GM18511 (cell line): ENCODE results near the gene PYGB.
A peak's percentile ranks its signal among the peaks of the same experiment; 100 is the strongest.
"Not testable (repeated sequence)": the region's sequence is repeated elsewhere in the genome, so short reads cannot be mapped to it uniquely, and the experiment has no call there.

Experiments
- ATAC-seq: cut with Tn5 transposase; IDR thresholded peaks from one replicate; pipeline ENCODE4 v1.9.1; 2021; ENCODE audit warnings: mild to moderate bottlenecking, moderate library complexity; ENCODE audit not compliant: unreplicated experiment

Gene PYGB

DNA sequence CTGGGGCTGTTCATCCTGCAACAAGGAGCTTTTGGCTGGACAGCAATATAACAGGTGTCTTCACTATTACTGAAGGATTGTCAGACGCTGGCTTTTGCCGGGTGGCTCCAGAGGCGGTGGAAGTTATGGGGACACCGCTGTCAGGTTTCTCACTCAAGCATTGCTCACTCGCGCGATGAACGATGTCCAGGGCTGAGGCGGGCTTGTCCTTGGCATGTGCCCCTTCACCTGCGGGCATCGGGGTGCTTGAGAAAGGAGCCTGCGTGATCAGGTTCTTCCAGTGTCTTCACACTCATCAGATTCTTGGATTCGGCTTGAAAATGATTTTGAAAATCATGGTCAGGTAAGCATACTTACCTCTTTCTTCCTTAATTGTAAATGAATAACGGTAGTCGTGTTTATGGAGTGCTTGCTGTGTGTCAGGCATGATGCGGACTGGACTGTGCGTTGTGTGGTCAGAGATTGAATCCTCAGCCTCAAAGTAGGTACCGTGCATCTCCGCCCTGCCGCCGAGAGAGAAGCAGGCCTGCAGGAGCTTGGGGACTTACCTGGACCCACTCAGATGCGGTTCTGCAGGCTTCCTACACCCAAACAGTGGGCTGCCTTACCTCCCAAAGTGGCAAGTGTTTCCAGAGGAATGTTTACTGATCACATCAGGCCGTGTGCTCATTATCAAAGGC, 18.3 kb upstream of the PYGB start:
- ATAC-seq: no peak

DNA sequence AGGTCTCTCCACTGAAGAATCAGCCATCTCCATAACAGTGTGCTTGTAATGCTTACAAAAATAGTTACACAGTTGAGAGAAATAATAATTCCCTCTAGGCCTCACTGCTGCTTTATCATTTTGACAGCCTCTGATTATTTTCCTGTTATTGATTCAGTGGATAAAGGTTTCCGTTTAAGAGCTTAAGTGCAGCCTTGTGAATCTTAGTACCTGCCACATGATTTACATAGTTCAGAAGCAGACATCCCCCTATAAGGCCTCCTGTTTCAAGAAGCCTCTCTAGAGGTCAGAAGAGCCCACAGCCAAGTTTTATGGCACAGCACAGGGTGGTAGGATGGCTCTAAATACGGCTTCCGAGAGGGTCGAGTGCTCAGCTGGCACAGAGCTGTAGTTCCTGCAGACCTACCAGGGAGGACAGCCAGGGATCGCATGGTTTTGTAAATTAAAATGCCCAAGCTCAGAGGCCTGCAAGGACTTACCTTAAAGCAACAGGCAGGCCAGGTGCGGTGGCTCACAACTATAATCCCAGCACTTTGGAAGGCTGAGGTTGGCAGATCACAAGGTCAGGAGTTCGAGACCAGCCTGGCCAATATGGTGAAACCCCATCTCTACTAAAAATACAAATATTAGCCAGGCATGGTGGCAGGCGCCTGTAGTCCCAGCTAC, 17.6 kb upstream of the PYGB start:
- ATAC-seq: peak; percentile 82

DNA sequence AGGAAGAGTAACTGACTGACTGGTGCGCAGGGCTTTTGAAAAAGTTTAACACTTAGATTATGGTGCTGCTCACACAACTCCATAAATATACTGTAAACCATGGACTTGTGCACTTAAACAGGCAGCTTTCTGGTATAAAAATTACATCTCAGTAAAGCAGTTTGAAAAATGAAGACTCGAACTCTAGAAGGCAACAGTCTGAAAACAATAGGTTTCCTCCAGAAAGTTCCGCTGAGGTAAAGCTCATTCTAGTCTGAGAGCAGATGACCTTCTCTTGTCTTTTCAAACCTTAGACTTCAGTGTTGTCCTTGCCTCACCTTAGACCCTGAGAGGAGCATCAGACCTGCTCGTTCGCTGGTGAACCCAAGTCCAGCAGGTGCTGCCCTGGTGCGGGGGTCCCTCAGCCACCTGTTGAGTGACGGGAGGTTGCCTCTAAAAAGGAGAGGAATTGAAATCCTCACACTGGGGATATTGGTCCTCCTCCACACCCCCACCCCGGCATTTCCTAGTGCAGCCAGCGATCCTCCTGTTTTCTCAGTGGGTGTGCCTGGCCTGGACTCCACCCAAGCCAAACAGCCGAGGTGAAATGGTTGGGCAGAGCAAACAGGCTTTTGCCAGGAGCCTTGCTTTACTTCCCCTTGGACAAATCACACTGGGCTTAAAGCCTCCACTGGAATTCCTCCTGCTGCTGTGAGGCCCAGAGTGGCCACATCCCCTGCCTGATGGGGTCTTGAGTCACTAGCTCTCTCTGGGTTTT, 14.7 kb upstream of the PYGB start:
- no peak for ATAC-seq

DNA sequence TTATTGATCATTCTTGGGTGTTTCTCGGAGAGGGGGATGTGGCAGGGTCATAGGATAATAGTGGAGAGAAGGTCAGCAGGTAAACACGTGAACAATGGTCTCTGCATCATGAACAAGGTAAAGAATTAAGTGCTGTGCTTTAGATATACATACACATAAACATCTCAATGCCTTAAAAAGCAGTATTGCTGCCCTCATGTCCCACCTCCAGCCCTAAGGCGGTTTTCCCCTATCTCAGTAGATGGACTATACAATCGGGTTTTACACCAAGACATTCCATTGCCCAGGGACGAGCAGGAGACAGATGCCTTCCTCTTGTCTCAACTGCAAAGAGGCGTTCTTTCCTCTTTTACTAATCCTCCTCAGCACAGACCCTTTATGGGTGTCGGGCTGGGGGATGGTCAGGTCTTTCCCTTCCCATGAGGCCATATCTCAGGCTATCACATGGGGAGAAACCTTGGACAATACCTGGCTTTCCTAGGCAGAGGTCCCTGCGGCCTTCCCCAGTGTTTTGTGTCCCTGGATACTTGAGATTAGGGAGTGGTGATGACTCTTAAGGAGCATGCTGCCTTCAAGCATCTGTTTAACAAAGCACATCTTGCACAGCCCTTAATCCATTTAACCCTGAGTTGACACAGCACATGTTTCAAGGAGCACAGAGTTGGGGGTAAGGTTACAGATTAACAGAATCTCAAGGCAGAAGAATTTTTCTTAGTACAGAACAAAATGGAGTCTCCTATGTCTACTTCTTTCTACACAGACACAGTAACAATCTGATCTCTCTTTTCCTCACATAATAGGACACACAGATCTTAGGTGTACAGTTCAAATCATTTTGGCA, 13.7 kb upstream of the PYGB start:
- not testable (repeated sequence) for ATAC-seq

DNA sequence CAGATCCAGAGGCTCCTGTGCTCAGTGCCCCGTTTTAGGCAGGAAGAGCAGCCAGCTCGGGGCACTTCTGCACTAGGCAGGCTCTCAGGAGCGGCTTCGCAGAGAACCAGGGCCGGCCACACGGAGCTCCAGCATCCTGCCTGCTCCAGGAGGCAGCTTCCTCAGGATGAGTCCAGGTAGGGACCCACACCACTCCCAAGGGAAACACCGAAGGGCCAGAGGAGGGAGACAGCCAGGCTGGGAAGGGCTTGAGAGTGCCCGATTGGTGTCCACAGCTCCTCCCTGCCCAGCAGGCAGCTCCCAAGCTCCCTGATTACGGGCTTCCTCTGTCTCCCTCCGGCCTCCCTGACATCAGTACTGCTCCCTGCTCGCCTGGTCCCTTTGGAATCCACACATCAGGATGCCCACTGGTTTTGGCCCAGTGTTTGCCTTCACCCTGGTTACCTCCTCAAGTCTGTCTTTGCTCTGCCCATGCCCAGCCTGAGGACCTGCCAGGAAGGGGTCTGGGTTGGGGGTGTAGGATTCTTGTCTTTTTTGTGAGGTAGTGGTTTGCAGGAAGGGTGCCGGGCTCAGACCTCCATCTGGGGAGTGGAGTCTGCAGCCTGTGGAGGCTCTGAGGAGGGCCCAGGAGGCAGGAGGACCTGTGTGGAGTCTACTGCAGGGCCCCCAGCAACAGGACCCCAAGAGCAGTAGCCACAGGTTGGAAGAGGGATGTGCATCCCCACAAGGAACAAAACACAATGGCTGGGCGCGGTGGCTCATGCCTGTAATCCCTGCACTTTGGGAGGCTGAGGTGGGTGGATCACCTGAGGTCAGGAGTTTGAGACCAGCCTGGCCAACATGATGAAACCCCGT, 11.2 kb upstream of the PYGB start:
- no peak for ATAC-seq

DNA sequence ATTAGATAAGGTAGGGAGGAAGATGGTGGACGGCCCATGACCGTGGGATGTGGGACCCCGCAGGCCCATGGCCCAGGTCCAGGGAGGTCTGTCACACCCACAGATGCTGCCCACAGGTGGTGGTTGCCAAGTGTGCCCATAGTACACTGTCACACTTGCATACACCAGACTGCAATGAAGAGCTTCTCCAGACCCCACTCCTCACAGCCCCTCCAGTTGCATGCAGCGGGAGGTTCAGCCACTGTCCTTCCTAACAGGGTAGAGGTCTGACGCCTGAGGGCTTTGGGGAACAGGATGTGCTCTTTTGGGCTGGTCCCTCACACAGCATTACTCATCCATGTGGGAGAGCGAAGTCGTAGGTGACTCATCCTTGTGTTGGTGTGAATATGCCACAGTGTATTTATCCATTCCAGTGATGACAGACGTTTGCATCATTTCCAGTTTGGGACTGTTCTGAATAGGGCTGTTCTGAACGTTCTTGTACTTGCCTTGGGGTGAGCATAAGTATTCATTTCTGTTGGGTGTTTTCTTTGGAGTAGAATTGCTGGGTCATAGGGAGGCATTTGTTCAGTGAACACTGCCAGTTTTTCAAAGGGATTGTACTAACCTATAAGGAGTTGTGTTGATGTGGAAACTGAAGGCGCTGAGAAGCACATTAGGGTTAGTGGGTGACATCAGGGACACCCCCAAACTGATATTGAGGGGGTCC, 10.1 kb upstream of the PYGB start:
- peak; percentile 82 for ATAC-seq

DNA sequence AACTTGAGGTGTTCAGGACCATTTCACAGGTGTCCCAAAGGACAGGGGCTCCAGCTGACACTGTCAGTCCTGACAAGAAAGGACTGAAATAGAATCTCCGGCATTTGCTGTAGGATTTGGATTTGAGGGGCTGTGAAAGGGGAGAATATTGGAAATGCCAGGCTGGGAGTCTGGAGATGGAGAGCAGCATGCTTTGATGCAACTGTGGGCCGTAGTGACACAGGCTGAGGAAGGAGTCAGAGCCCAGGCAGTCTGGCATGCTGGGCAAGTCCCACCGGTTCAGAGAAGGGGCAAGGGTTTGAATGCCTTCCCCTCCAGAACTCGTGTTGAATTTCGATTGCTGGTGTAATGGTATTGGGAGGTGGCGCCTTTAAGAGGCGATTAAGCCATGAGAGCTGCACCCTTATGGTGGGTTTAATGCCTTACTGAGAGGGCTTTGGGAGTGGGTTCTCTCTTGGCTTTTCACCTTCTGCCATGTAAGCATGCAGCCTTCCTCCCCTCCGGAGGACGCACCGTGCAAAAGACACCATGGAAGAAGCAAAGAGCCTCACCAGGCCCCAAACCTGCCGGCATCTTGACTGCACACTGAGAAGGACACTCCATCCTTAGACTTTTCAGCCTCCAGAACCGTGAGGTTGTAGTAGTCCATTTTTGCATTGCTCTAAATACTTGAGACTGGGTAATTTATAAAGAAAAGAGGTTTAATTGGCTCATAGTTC, 9.4 kb upstream of the PYGB start:
- no peak for ATAC-seq

DNA sequence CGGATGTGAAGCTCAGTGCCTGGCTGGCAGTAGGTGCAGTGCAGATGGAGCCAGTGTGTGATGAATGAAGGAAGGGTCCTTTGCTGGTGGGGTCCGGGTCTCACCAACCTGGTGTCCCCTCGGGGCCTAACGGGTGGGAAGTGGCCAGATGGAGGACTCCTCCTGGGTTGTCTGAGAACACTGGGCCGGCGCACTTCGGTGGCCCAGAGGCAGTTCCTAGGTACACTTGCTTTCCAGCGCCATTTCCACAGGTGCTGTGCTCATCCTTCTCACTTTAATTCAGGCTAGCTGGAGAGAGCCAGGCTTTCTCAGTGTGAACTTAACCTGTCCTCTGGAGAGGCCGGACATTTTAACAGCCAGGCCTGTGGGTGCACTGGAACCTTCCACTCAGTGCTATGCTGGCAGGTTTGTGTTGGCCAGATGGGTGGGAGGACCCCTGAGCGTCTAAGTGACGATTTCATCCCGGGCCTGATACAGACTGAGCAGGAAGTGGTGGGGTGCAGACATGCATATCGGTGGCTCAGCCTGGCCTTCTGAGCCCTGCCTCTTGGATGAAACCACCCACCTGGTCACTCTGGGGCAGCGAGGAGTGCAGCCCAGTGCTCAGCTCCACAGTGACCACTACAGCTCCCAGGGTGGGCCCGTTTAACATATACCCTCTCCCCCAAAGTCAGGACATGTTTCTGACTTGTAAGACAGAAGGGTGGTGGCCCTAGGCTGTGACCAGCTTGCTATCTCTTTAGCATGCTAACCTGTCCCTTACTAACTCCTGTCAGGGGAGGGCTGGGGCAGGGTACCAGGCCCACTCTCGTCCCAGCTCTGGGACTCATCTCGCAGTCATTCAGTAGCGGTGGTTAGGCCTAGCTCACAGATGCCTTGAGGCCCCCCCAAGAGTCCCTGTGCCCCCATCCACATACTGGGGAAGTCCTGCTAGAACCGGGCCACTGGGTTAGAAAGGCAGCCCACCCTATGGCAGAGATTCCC, 8.2 kb upstream of the PYGB start:
- ATAC-seq: no peak

DNA sequence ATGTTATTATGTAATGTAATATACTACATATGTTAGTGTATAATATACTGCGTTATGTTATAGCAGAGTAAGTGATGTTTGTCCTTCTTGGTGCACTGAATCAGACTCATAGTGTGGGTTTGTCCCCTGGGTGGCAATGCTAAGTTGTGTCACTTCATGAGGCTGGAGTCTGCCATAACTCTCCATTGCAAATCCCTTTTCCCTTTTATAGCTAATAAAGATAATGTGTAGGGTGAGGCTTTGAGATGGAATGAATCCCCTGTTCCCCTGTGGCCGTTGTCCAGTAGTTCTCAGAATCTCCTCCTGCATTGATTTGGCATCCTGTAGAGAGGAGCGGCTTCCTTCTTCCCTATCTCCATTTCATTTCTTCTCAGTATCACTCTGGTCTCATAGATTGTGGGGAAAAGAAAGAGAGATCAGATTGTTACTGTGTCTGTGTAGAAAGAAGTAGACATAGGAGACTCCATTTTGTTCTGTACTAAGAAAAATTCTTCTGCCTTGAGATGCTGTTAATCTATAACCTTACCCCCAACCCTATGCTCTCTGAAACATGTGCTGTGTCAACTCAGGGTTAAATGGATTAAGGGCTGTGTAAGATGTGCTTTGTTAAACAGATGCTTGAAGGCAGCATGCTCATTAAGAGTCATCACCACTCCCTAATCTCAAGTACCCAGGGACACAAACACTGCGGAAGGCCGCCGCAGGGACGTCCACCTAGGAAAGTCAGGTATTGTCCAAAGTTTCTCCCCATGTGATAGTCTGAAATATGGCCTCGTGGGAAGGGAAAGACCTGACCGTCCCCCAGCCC, 6.8 kb upstream of the PYGB start:
- ATAC-seq: not testable (repeated sequence)

DNA sequence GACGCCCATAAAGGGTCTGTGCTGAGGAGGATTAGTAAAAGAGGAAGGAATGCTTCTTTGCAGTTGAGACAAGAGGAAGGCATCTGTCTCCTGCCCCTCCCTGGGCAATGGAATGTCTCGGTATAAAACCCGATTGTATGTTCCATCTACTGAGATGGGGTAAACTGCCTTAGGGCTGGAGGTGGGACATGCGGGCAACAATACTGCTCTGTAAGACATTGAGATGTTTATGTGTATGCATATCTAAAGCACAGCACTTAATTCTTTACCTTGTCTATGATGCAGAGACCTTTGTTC, 6.3 kb upstream of the PYGB start:
- not testable (repeated sequence) for ATAC-seq

DNA sequence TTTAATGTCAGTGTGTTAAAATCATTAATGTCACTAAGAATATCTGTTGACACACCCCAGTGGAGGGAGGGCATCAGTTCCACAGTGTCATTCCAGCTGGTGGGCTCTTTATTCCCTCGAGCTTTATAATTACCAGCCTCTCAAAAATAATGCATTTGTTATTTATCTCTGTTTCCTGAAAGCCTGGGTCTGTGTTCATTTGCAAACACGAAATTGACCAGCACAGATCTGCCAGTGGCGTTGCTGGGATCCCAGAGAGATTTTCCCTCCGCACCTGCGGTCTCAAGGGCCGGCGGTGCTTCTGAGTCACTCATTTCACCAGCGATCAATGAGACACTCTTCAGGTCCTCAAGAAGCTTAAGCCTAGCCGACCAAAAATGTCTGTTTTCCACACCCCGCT, 5.7 kb upstream of the PYGB start:
- ATAC-seq: no peak

DNA sequence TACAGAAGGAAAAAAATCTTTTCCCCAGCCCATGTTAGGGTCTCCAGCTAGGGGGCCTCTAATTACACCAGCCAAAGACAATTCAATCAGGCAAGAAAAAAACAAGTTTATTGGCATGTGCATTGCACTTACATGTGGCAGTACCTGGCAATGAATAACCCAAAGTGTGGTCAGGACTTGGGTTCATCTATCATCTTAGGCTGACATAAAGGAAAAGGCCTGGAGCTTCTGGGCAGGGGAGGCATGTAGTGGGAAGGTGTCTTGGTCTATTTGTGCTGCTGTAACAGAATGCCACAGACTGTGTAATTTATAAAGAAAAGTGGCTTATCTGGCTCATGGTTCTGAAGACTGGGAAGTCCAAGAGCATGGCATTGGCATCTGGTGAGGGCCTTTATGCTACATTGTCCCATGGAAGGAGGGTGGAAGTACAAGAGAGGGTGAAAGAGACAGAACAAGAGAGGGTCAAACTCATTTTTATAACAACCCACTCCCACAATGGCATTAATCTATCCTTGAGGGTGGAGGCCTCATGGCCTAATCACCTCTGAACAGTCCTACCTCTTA, 4.4 kb upstream of the PYGB start:
- ATAC-seq: no peak

DNA sequence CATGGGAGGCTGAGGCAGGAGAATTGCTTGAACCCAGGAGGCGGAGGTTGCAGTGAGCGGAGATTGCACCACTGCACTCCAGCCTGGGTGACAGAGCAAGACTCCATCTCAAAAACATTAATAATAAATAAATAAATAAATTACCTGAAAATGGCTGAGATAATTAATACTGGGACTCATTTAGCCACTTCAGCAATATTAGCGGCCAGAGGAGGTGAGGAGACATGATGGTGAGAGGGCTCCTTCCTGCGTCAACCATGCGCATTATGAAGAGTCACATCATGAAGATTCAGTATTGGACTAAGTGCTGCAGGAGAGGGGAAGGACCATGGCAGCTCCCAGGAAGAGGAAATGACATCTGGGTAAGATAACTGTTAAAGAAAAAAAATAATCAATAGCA, 2.9 kb upstream of the PYGB start:
- ATAC-seq: no peak

DNA sequence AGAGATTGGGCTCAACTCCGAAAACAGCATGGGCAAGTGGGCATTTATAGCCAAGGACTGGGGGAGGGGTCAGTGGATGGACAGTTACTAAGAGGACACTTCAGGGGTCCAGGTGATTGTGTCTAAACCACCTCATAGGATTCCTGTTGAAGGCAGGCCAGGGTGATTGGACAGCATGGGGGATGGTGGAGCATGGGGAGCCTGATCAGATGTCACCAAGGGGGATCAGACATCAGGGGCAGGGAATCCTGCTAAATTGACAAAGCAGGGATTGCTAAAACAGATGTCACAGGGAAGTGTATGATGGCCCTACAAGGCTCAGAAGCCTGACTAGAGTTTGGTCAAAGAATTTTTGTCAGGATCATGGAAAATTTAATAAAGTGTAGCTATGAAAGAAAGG, 2.4 kb upstream of the PYGB start:
- ATAC-seq: no peak

DNA sequence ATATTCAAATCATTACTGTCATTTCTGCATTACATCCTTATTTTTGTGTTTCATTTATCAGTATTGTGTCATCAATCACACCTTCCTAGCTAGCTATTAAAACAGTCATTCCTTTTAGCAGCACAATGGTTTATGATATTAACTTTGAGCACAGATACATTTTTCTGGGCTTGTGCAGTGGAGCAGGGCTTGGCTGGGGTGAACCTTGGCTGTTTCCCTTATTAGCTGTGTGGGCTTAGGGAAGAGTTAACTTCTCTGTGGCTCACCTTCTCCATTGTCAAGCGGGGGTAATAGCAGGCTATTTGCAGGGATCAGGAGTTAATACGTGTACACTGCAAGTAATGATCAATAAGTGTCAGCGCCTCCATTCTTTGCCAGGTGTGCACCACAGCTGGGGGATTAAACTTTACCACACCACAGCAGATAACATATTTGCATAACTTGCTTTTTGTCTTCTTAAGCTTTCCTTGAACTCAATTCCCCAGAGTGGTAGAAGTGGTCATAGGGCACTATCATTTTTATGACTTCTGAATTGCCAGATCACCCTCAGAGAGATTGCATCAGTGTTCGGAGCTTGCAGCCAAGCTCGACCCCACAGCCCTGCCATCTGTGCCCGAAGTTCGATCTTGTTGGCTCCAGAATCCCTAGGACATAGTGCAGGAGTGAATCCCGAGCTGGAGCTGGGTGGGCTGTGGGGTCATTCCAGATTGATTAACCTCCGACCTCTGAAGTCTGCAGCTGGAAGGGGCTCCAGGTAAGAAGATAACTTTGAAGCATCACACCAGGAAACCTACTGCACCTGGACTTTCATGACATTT, 1.5 kb upstream of the PYGB start:
- ATAC-seq: peak; percentile 36

DNA sequence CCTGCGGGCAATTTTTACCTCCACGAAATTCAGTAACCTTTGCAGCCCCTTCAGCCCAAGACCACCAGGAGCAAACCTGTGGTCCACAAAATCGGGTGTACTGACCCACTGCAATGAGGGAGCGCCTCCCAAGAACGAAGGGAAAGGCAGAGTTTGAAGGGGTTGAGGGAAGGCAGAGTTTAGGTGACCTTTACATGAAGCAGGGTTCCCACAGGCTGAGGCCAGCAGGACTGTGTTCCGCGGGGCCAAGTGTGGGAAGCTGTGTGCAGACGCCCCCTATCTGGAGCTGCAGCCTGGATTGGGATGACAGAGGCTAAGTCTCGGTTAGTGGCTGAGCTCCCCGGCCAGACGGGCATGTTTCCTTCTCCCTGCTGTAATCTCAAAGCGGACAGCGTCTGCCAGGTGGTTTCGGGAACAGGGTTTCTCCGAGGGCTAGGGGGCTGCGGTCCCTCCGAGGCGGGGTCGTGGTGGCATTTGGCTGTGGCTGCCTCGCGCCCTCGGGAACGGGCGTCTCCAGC, 826 bp upstream of the PYGB start:
- ATAC-seq: no peak
